ENCODE data around the gene FIGNL2.

GRCh38 chr12:51819736-51820525 lies 28.6 kb downstream of the FIGNL2 start:
- TF ChIP-seq POLR2A (IDR thresholded peaks at IDR 0.05; ENCODE audit: low read length), result no peak
- no peak for TF ChIP-seq GATA1 (IDR thresholded peaks at IDR 0.05; ENCODE audit: low read depth, low read length)

Data from erythroblast (primary cell).